H54 (cell line): ENCODE data around the gene RTN4RL2.

Source experiments
- DNase-seq: peaks from one replicate; pipeline ENCODE4 v3.0.0; 2011; ENCODE audit warnings: low spot score, mixed read lengths; ENCODE audit not compliant: insufficient read length
- FAIRE-seq: peaks from 3 replicates; lab custom pipeline; 2011; peaks lifted over from hg19 to GRCh38; lab: Jason Lieb, UNC
- POLR2A ChIP-seq: IDR thresholded peaks from 2 replicates; pipeline ENCODE4 v1.6.1; 2011; ENCODE audit warnings: low read depth, mild to moderate bottlenecking, low read length

Gene RTN4RL2

DNA sequence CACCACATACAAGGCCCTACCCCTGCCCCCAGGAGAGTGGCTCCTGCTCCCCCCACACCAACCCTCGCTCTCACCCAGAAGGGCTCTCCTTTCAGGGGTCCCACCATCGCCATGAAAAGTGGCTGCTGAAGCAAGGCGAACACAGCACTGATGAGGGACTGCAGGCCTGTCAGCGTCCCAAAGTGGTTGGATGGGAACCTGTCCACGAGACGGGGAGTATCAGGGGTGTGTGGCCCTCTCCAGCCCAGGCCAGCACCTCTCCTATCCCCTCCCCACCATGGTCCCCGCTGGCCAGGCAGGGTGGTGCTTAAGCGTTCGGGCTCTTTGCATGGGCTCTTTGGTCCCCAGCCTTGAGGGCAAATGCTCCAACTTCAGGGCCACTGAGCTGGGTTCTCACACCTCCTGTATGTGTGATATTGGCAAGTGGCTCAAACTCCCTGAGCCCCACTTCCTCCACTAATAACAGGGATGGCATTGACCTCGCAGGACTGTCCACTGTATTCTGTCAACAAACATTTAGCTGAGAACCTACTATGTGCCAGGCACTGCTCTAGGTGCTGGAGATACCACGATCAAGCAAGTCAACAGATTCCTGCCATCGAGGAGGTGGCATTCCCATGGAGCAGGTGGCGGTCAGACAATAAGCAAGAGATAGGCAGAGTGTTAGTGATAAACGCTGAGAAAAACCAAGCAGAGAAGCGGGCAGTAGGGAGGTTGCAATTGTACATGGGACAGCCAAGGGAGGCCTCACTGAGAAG is 26.9 kb downstream of the RTN4RL2 start:
- DNase-seq (no peak), FAIRE-seq (no peak)
- no peak for TF ChIP-seq POLR2A

- no peak for FAIRE-seq
- DNase-seq = no peak
- TF ChIP-seq POLR2A = no peak
Measured at GRCh38 chr11:57487920-57488659, 27.8 kb downstream of the RTN4RL2 start.

GRCh38 chr11:57490456-57491248 is 30.3 kb downstream of the RTN4RL2 start:
- DNase-seq = no peak
- FAIRE-seq = no peak

GRCh38 chr11:57491371-57492061 is 31.2 kb downstream of the RTN4RL2 start:
- DNase-seq (no peak), FAIRE-seq (no peak)
- TF ChIP-seq POLR2A = no peak

More at GRCh38 chr11:57490456-57491248, 30.3 kb downstream of the RTN4RL2 start:
- no peak for TF ChIP-seq POLR2A

DNA sequence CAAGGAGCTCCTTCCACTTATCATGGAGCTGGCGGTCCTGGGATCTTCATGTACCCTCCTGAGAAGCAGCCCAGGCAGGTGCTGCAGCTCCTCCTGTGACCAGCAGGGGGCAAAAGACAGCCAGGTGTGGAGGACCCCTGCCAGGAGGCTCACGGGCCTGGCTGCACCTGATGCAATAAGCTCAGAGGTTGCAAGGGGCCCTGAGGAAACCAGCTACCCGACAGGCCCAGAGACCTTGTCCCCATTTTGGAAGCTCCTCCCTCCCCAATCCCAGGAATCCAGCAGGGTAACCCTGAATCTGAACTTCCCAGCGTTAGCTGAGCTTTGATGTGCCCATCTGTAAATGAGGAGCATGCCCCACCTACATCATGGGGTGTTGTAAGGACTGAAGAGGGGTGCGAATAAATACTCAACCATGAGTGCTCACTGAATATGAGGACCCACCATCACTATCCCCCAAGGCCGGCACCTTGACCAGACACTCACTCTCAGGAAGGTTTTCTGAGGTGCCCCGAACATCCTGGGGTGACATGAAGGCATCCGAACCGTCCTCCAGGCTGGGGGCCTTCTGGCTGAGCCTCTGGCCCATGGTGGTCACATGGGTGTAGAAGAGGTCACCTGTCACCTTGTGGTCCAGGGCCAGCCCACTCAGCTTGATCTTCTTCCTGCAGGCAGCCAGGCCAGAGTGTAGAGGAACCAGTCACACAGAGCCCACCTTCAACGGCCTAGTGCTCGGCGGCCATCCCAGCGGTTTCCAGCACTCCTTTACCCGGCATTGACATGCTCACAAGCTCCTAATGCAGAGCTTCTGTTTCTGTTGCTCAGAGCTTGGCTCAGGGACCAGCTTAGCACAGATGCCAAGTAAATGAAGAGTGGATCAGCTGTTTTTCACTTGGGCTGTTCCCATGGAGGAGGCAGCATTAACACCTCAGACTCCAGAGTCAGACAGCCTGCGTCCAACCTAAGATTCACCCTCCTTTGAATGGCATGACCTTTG is 33.5 kb downstream of the RTN4RL2 start:
- no peak for DNase-seq
- no peak for FAIRE-seq
- no peak for TF ChIP-seq POLR2A

DNA sequence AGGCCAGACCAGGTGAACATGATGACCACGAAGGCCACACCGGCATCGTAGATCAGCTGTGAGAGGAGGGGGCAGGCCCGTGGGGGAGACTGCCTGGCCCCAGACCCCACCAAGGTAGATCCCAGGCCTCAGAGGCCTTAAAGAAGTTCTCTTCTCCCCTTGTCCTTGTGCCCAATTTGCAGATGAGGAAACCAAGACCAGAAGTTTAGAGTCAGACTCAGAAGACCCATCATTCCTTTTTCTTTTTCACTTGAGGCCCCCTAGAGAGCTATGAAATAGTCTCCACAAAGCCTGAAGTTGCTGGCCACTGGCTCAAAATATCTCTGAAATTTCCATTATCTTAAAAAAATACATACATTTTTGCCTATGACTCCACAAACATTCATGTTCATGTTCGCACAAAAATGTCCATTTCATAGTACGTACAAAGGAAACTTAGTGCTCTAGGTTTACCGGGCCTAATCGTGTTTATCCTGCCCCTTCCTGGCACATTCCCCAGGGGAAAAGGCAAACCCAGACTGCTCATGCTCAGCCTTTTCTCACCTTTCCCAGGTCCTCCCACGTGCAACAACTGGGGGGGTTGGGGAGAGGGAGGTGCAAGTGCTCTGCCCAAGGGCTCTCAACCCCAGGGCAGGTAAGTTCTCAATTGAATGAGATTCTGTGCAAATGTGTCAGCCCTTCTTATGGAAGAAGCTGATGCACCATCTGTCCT is 35.9 kb downstream of the RTN4RL2 start:
- TF ChIP-seq POLR2A = no peak

GRCh38 chr11:57497303-57498247 is 37.2 kb downstream of the RTN4RL2 start:
- TF ChIP-seq POLR2A = no peak
- DNase-seq (no peak), FAIRE-seq (no peak)

More for the DNA sequence above, 35.9 kb downstream of the RTN4RL2 start:
- FAIRE-seq (no peak), DNase-seq (no peak)

DNA sequence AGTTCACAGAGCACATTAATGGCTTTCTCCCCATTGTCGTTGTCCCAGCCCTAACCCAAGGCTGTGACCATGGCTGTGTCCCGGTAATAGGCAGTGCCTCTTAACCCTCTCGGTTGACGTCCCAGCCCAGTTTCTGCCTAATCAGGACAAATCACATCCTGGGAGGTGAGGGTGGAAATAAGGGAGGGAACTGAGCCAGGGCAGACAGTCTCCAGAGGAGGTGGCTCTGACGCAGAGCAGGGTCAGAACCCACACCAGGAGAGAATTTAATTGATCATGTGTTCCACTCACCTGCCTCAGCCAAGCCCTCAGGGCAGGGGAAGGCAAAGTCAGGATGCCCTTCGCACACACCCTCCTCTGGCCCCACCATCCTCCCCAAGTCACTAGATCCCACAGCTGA is 38.2 kb downstream of the RTN4RL2 start:
- no peak for TF ChIP-seq POLR2A
- DNase-seq (no peak), FAIRE-seq (no peak)

DNA sequence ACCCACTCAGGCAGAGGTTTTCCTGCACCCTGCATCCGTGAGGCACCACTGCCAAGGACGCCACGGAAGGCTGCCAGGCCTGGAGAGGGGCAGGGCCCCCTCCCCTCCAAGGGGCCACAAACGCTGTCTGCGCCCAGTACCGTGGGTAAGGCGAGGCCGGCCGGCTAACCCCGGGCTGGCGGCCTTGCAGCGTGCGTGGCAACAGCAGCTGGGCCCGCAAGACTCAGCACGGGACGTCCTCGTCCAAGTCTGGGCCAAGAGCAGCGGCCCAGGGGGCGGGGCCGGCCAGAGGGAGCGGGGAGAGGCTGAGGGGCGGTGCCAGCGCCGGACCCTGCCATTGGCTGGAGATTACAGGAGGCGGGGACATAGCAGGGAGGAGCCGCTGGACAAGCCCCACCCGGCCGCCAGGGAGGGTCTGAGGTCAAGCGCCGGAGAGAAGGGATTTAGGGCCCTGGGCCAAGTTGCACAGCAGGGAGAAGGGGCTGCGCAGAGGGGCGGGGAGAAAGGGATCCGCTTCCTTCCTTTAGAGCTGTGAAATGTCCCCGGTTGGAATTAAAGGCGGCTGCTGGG is 39.2 kb downstream of the RTN4RL2 start:
- DNase-seq (peak; percentile 94), FAIRE-seq (no peak)
- TF ChIP-seq POLR2A = peak; percentile 51

GRCh38 chr11:57499983-57500461 is 39.7 kb downstream of the RTN4RL2 start:
- DNase-seq (no peak), FAIRE-seq (no peak)
- TF ChIP-seq POLR2A = no peak
